Neural progenitor cell (in vitro differentiated cells): ENCODE data around the gene PRODH. TPM values are rescaled to one million over a fixed set of nuclear protein-coding genes. Genes with fewer than 3 reads are reported as not detected.
"Not testable (repeated sequence)": the region's sequence is repeated elsewhere in the genome, so short reads cannot be mapped to it uniquely, and the experiment has no call there.

Experiments
- DNase-seq: peaks from one replicate; pipeline ENCODE4 v3.0.0-alpha.2; 2016; ENCODE audit warnings: low spot score
- H2AFZ ChIP-seq: fragments of 200-600 bp; sonication (generic); replicated peaks from 2 replicates; pipeline ENCODE4 v1.6.1; 2016; ENCODE audit warnings: antibody characterized with exemption
- H3F3A ChIP-seq: fragments of 200-600 bp; sonication (generic); 2 replicates; pipeline ENCODE4 v1.6.1; 2016; ENCODE audit warnings: antibody characterized with exemption, low read depth
- H3K27ac ChIP-seq: fragments of 200-600 bp; sonication (generic); 2 replicates; pipeline ENCODE4 v1.5.1; 2016; ENCODE audit warnings: mild to moderate bottlenecking
- H3K27me3 ChIP-seq: fragments of 200-600 bp; sonication (generic); 2 replicates; pipeline ENCODE4 v1.6.1; 2016; ENCODE audit warnings: mild to moderate bottlenecking, moderate library complexity
- H3K36me3 ChIP-seq: fragments of 200-600 bp; sonication (generic); 2 replicates; pipeline ENCODE4 v1.5.1; 2016
- H3K4me1 ChIP-seq: fragments of 200-600 bp; sonication (generic); 2 replicates; pipeline ENCODE4 v1.6.1; 2016; ENCODE audit warnings: mixed run types
- H3K4me2 ChIP-seq: fragments of 200-600 bp; sonication (generic); 2 replicates; pipeline ENCODE4 v1.6.1; 2016
- H3K4me3 ChIP-seq: fragments of 200-600 bp; sonication (generic); 2 replicates; pipeline ENCODE4 v1.5.1; 2016
- H3K79me2 ChIP-seq: fragments of 200-600 bp; sonication (generic); 2 replicates; pipeline ENCODE4 v1.6.1; 2016; ENCODE audit warnings: low read depth
- H3K9ac ChIP-seq: fragments of 200-600 bp; sonication (generic); 2 replicates; pipeline ENCODE4 v1.6.1; 2016
- H3K9me3 ChIP-seq: fragments of 200-600 bp; sonication (generic); 2 replicates; pipeline ENCODE4 v1.5.1; 2016; ENCODE audit warnings: low read depth
- H4K20me1 ChIP-seq: fragments of 200-600 bp; sonication (generic); 2 replicates; pipeline ENCODE4 v1.6.1; 2016; ENCODE audit warnings: low read depth
- H3K27ac Mint-ChIP-seq: 3 replicates; pipeline ENCODE4 v1.8.0; 2021; ENCODE audit warnings: mixed read lengths
- H3K27me3 Mint-ChIP-seq: 2 replicates; pipeline ENCODE4 v1.8.0; 2022; ENCODE audit warnings: low read depth, mild to moderate bottlenecking, inconsistent platforms, moderate library complexity, mixed read lengths; ENCODE audit not compliant: insufficient read depth
- H3K36me3 Mint-ChIP-seq: 3 replicates; pipeline ENCODE4 v1.8.0; 2021; ENCODE audit warnings: mixed read lengths
- H3K4me1 Mint-ChIP-seq: 3 replicates; pipeline ENCODE4 v1.8.0; 2021; ENCODE audit warnings: mixed read lengths
- H3K4me3 Mint-ChIP-seq: 3 replicates; pipeline ENCODE4 v1.8.0; 2021; ENCODE audit warnings: mild to moderate bottlenecking, moderate library complexity, mixed read lengths
- H3K9me3 Mint-ChIP-seq: 3 replicates; pipeline ENCODE4 v1.8.0; 2020; ENCODE audit warnings: mixed read lengths
- CTCF ChIP-seq: fragments of 200-600 bp; sonication (generic); IDR thresholded peaks from 2 replicates; pipeline ENCODE4 v1.5.1; 2017; ENCODE audit warnings: antibody characterized with exemption, mild to moderate bottlenecking
- EZH2 ChIP-seq: fragments of 200-600 bp; sonication (generic); IDR thresholded peaks from 2 replicates; pipeline ENCODE4 v1.6.1; 2017; ENCODE audit warnings: antibody characterized with exemption, mild to moderate bottlenecking, moderate library complexity
- EZH2phosphoT487 ChIP-seq: fragments of 200-600 bp; sonication (generic); IDR thresholded peaks from 2 replicates; pipeline ENCODE4 v1.6.1; 2017; ENCODE audit warnings: antibody characterized with exemption
- total RNA-seq: library from RNA; depleted of rRNA; stranded (reverse); fragments of >200 nt; gene quantifications from 2 replicates; pipeline ENCODE4 v1.2.3, GENCODE V29; 2015; ENCODE audit warnings: low replicate concordance

The PRODH gene
- total RNA-seq, 1 donor from 2014 or later, result 9.3 TPM

- TF ChIP-seq CTCF, result no peak
- no peak for TF ChIP-seq EZH2phosphoT487
- TF ChIP-seq EZH2, result no peak
- H3F3A ChIP-seq, result no peaks in the 10 kb centered on the region
- H3K4me2 ChIP-seq, result no peak overlapping the region
- H2AFZ ChIP-seq, result no peak overlapping the region
- no peaks in the 10 kb centered on the region for H3K4me1 Mint-ChIP-seq
- no peaks in the 10 kb centered on the region for H3K27me3 Mint-ChIP-seq
- H3K27ac ChIP-seq, result no peak overlapping the region
- no peaks in the 10 kb centered on the region for H4K20me1 ChIP-seq
- DNase-seq, result no peak
- no peak overlapping the region for H3K4me3 Mint-ChIP-seq
- H3K27ac Mint-ChIP-seq, result no peak overlapping the region
- no peaks in the 10 kb centered on the region for H3K36me3 Mint-ChIP-seq
- H3K9ac ChIP-seq, result no peak overlapping the region
- H3K36me3 ChIP-seq, result no peaks in the 10 kb centered on the region
- H3K4me3 ChIP-seq, result no peak overlapping the region
- no peaks in the 10 kb centered on the region for H3K9me3 ChIP-seq
- no peaks in the 10 kb centered on the region for H3K9me3 Mint-ChIP-seq
- no peaks in the 10 kb centered on the region for H3K4me1 ChIP-seq
- no peaks in the 10 kb centered on the region for H3K79me2 ChIP-seq
- no peaks in the 10 kb centered on the region for H3K27me3 ChIP-seq
These were observed 8.5 kb downstream of the PRODH start for GRCh38 chr22:18927573-18927972.

DNA sequence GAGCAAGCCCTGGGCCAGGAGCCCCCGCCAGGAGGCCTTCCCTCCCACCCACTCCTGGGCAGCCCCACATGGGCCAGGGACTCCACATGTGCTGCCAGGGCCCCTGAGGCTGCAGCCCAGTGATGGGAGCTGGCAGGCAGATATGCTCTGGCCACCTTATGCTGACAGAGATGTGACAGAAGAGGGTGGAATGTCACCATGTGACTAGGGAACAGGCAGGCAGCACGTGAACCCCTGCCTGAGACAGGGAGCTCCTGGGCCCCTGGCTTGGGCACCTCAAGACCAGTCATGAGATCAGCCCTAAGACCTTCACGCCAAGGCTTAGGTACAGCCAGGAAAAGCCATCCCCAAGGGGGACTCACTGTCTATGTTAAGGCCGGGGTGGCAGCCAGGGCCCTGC, 9.1 kb downstream of the PRODH start:
- Histone ChIP-seq H3K4me3 (no peak overlapping the region), H4K20me1 (no peaks in the 10 kb centered on the region), H3F3A (no peaks in the 10 kb centered on the region), H2AFZ (no peak overlapping the region), H3K79me2 (no peaks in the 10 kb centered on the region), H3K9ac (no peak overlapping the region), H3K27ac (no peak overlapping the region), H3K4me2 (no peak overlapping the region), H3K27me3 (no peaks in the 10 kb centered on the region), H3K36me3 (no peaks in the 10 kb centered on the region), H3K4me1 (no peaks in the 10 kb centered on the region), H3K9me3 (no peaks in the 10 kb centered on the region)
- H3K4me3 Mint-ChIP-seq, result no peak overlapping the region
- H3K36me3 Mint-ChIP-seq, result no peaks in the 10 kb centered on the region
- no peaks in the 10 kb centered on the region for H3K27me3 Mint-ChIP-seq
- no peak for TF ChIP-seq EZH2phosphoT487
- TF ChIP-seq CTCF, result no peak
- no peak for TF ChIP-seq EZH2
- no peaks in the 10 kb centered on the region for H3K9me3 Mint-ChIP-seq
- DNase-seq, result no peak
- no peaks in the 10 kb centered on the region for H3K4me1 Mint-ChIP-seq
- no peak overlapping the region for H3K27ac Mint-ChIP-seq

GRCh38 chr22:18925368-18926064, 10.6 kb downstream of the PRODH start:
- no peaks in the 10 kb centered on the region for H3K79me2 ChIP-seq
- no peaks in the 10 kb centered on the region for H3K9me3 ChIP-seq
- Mint-ChIP-seq H3K4me1 (no peaks in the 10 kb centered on the region), H3K9me3 (no peaks in the 10 kb centered on the region), H3K36me3 (no peaks in the 10 kb centered on the region), H3K27ac (no peak overlapping the region), H3K4me3 (no peak overlapping the region), H3K27me3 (no peaks in the 10 kb centered on the region)
- H3F3A ChIP-seq, result no peaks in the 10 kb centered on the region
- H2AFZ ChIP-seq, result no peak overlapping the region
- H3K36me3 ChIP-seq, result no peaks in the 10 kb centered on the region
- no peak overlapping the region for H3K27ac ChIP-seq
- H3K4me3 ChIP-seq, result no peak overlapping the region
- H3K9ac ChIP-seq, result no peak overlapping the region
- H3K4me2 ChIP-seq, result no peak overlapping the region
- TF ChIP-seq EZH2 (no peak), CTCF (no peak), EZH2phosphoT487 (no peak)
- no peak for DNase-seq
- no peaks in the 10 kb centered on the region for H3K4me1 ChIP-seq
- no peaks in the 10 kb centered on the region for H4K20me1 ChIP-seq
- no peaks in the 10 kb centered on the region for H3K27me3 ChIP-seq

- not testable (repeated sequence) for H3K9me3 Mint-ChIP-seq, H3K4me3 ChIP-seq, H3K9me3 ChIP-seq, H3K4me3 Mint-ChIP-seq, H3K27ac Mint-ChIP-seq, H3K36me3 Mint-ChIP-seq, H3K36me3 ChIP-seq, H4K20me1 ChIP-seq, H3K27me3 ChIP-seq, H3K27ac ChIP-seq, H3K4me2 ChIP-seq, H3K79me2 ChIP-seq, H3K27me3 Mint-ChIP-seq, H3F3A ChIP-seq, DNase-seq, H2AFZ ChIP-seq, H3K9ac ChIP-seq, H3K4me1 Mint-ChIP-seq, H3K4me1 ChIP-seq
These were observed 15.7 kb downstream of the PRODH start for GRCh38 chr22:18920257-18920902.

DNA sequence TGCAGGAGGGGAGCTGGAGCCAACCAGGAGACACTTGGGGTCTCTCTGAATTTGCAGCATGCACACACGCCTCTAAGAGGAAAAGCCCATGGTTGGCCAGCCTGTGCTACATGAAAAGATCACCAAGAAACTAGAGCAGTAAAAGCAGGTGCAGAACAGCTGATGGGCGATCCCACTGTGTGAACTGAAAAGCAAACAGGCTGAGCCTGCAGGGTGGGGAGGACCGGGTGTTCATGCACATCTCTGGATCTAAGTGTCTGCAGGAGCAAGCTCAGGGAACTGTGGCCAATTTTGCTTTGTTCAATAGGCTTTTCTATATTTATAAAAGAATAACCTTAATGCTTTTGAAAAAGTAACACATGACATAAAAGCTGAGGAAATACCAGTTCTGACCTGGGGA, 18.3 kb downstream of the PRODH start:
- not testable (repeated sequence) for H3K9ac ChIP-seq, H3K9me3 Mint-ChIP-seq

DNA sequence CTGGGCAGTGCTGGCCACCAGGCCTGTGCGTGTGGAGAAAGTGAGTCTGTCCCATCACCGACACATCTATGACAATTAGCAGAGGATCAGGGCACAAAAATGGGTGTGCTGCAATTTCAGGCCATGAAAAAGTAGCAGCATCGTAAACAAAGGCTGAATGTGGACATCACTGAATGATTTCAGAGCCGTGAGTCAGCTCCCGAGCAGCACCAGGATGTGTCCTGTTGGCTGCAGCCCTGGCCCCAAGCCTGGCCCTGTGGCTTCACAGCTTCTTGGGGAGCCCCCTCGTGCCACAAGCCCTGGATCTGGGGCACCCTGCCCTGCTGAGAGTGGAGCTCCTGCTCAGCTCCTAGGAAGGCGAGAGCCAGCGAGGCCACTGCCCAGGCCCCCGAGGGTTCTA, 20.5 kb downstream of the PRODH start:
- H3K27me3 Mint-ChIP-seq, H3K9ac ChIP-seq, H4K20me1 ChIP-seq, H2AFZ ChIP-seq, H3K27ac Mint-ChIP-seq, H3K36me3 ChIP-seq, H3K9me3 ChIP-seq, H3K4me3 ChIP-seq, H3F3A ChIP-seq, H3K4me1 Mint-ChIP-seq, H3K27me3 ChIP-seq, H3K4me1 ChIP-seq, H3K4me3 Mint-ChIP-seq, H3K27ac ChIP-seq, H3K79me2 ChIP-seq, DNase-seq, H3K9me3 Mint-ChIP-seq, H3K4me2 ChIP-seq, H3K36me3 Mint-ChIP-seq: not testable (repeated sequence)

More for the DNA sequence above, 18.3 kb downstream of the PRODH start:
- H2AFZ ChIP-seq, H3F3A ChIP-seq, H3K4me1 ChIP-seq, H3K27me3 ChIP-seq, H4K20me1 ChIP-seq, H3K79me2 ChIP-seq, H3K27ac ChIP-seq, H3K4me3 ChIP-seq, H3K4me2 ChIP-seq, H3K36me3 Mint-ChIP-seq, H3K4me1 Mint-ChIP-seq, H3K4me3 Mint-ChIP-seq, H3K27ac Mint-ChIP-seq, H3K27me3 Mint-ChIP-seq, H3K36me3 ChIP-seq, H3K9me3 ChIP-seq, DNase-seq: not testable (repeated sequence)
